HG03571 (cell line): ENCODE results near the gene COL7A1.
A peak's percentile ranks its signal among the peaks of the same experiment; 100 is the strongest.

ENCODE experiments used
- ATAC-seq: cut with Tn5 transposase; IDR thresholded peaks from one replicate; pipeline ENCODE4 v1.9.1; 2021; ENCODE audit not compliant: unreplicated experiment

Gene COL7A1

GRCh38 chr3:48595075-48595525 is at the start of gene COL7A1:
COL7A1 (minus strand) TSS chr3:48595329; CDS start chr3:48595159, 170 bp downstream.
- ATAC-seq, result no peak

- ATAC-seq, result no peak
Observed at GRCh38 chr3:48642605-48643004, 47.5 kb upstream of the COL7A1 start.

DNA sequence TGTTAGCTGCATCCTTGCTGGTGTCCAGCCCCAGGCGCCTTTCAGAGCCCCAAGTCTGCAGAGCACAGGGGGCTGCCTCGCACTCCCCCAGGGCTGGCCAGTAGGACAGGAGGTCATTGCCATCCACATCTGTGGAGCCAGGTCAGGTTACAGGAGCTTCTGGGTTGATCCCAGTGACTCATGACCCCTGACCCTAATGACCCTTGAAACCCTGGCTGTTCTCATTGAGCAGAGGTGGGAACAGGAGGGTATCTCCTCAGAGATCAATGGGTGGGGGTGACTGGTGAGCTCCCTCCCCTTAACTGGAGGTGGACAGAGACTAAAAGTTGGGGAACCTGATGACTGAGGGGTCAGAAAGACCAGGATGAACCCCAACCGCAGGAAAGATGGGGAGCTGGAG is 46.3 kb upstream of the COL7A1 start:
- no peak for ATAC-seq

DNA sequence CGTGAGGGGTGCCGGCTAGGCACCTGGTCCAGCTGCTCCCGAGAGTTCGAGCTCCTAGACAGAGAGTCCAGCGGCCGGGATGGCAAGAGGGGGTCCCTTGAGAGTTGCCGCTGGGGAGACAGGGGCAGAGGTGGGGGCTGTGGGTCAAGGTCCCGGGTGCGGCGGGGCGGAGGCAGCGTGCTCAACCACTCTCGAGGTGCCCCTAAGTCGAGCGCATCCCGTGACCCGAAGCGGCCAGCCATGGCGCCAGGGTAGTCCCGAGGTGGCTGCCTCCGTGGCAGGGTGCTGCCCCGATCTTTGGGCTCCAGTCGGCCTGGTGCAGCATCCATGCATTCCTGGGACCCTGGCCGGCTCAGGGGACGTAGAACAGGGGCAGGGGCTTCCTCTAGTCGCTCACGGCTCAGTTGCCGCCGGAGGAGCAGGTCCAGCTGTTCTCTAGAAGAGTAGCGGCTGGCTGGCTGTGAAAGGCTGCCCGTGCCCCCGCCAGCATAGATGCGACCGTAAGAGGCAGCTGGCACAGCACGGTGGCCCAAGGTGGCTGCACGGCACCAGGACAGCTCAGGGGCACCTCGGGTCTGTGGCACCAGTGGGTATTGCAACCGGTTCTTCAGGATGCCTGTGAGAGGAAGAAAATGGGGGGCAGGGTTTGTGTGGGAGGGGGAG is 44.9 kb upstream of the COL7A1 start:
- ATAC-seq, result no peak

DNA sequence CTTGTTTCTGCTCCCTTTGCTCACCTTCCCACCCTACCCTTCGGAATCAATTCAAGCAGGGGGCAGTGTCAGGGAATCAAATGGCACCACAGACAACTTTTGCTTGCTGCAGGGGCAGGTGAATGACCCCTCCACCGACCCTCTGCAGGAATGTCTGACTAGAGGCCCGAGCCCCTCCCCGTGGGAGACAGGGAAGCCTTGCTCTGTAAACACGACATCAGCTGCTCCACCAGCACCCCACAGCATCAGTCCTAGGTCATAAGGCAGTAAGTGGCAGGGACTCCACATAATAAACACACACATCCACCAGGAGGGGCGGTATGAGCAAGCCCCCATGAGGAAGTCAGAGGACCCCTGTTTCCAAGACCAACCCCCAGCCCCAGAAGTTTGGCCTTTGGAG is 42.2 kb upstream of the COL7A1 start:
- ATAC-seq, result no peak

DNA sequence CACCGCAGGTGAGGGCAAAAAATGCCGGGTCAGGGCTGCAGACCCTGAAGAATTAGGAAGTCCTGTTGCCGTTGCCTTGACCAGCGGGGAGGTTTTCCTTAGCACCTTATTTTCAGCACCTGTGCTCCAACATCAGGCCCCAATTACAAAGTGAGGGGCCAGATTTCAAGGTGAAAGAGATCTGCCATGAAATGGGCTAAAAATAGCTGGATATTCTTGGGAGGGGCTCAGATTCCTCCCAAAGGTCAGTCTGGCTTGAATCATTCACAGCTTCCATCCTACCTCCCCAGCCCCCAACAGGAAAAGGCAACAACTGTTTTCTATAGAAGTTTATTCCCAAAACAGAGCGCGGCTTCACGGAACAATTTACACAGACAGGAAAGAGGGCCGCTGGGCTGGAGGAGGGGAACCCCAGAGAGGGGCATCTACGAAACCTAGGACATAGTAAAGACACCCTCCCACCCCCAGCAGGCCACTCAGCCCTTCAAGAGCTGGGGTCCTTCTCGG is 41.1 kb upstream of the COL7A1 start:
- no peak for ATAC-seq

DNA sequence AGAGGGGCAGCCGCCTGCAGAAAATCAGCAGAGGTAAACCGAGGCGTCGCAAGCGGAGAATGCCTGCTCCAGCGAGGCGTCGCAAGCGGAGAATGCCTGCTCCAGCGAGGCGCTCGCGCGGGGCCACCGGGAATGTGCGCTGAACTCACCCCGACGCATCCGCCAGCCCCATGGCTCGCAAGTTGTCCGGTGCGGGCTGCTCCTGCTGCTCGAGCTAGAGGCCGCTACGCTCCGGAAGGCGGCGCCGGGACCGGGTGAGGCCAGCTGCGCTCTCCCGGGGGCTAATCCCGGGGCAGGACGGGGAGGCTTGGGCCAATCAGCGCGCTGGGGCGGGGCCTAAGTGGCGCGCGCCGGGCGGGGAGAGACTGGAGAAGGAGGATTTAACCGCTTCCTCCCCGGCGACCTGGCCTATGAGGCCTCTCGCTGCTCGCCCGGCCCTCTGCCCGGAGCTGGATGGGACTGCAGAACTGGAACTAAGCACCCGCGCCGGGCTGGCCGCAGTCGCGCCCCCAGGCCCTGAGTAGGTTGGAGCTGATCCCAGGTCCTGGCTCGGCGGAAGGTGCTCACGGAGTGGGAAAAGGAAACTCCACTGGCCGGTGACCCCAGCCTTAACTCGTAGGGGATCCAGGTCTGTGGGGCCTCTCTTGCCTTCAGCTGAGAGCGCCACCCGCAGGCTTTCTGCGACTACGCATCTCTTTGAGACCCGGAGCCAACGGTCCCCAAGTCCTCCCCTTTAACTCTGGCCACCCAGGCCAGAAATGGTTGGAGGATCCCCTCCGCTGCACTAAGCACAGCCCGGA is 40.3 kb upstream of the COL7A1 start, which contains the start of gene SLC26A6:
SLC26A6 (minus strand) TSS at position 240 of the 800 bp plus-strand sequence; CDS start at position 172, 68 bp downstream.
- ATAC-seq, result peak; percentile 83

GRCh38 chr3:48634661-48635221 is 39.6 kb upstream of the COL7A1 start:
- no peak for ATAC-seq

DNA sequence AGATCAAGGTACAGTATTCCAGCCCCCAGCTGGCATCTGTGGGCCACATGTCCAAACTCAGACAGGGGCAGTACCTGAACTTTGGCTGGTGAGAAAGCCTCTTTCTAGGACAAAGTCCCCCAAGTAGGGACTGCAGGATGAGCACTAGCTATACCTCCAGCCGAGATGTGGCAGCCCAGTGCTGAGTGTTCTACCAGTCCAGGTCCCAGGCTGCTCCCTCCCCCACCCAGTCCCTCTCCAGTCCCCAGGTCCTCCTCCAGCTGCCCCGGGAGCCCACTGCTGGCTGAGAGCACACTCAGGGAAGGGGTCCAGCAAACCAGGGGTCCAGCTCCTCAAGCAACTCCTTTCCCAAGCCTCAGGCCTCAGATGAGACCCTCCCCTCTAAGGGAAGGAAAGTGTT is 38.6 kb upstream of the COL7A1 start:
- no peak for ATAC-seq

DNA sequence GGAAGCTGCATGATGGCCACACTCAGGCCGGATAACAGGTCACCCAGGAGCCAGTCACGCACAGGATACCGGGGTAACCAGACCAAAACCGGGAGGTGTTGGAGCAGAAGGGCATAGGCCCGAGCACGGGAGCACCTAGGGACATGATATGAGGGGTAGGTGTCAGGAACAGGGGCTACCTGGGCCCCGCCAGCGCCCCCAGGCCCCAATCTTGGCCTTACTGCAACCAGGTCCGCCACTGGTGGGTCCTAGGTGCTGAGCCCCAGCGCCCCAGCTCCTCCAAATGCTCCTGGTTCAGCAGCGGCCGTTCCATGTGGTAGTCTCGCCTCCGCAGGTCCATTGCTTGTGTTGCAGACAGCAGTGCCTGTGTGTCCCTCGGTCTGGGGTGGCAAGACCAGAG is 38.1 kb upstream of the COL7A1 start:
- no peak for ATAC-seq

GRCh38 chr3:48631516-48632448 is 36.7 kb upstream of the COL7A1 start:
- no peak for ATAC-seq

DNA sequence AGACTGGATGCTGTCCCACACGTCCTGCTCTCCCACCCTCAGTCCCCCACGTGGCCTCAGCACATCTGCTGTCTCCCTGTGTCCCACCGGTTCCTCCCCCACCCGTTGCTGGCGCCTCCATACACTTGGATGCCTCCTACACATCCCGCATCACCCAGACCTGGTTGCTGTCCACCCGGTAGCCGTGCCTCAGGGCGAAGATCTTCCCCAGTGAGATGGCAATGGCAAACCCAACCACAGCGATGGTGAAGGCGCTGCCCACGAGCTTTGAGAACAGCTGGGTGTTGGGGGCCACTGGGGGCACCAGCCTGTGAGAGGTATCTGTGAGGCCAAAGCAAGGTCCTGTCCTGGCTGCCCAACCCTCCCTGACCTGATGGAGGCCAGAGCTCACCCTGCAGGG is 35.7 kb upstream of the COL7A1 start:
- no peak for ATAC-seq

GRCh38 chr3:48630407-48630806 is 35.3 kb upstream of the COL7A1 start:
- no peak for ATAC-seq

DNA sequence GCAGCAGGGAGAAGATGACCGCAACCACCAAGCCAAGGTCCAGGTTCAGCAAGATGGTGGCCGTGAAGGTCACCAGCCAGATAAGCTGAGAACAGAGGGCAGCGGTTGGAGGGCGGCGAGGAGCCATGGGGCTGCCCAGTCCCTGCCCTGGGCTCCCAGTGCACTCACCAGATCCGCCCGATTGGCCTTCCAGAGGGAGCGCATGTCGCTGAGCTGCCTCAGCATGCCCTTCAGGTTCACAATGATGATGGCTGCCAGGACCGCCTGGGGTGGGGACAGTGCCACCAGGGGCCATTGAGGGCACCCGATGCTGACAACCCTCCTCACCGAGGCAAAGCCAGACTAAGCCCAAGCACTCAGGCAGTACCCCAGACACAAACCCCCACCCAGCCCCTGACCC is 34.8 kb upstream of the COL7A1 start:
- ATAC-seq, result no peak

- no peak for ATAC-seq
Observed at GRCh38 chr3:48628277-48629017, 33.3 kb upstream of the COL7A1 start.

GRCh38 chr3:48625600-48625999 is 30.5 kb upstream of the COL7A1 start:
- ATAC-seq, result no peak

- no peak for ATAC-seq
Observed at GRCh38 chr3:48624767-48625166, 29.6 kb upstream of the COL7A1 start.

DNA sequence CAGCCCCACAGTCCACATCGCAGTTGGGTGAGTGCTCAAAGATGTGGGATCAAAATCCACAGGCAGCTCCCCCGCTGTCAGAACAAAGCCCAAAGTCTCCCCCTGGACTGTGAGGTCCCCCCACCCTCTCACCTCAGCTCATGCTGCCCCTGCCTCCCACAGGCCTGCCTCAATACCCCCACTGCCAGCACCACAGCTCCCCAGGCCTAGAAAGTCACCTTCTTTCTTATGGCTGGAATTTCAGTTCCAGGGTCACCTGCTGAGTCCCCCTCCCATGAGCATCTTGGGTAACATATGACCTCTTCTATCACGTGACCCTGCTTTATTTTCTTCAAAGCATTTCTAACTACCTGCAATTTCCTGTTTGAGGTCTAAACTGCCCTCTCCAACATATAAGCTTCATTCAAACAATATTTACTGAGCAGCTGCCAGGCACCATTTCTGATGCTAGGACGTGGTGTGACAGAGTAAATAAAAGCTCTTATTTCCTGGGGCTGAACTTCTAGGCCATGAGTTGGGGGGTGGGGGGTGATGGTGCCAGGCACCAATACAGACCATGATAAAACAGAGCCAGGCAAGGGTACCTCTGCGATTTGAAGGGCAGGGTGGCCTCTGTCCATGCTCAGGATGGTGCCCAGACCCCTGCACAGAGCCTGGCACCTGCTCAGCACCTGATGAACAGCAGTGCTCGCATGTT is 28.9 kb upstream of the COL7A1 start:
- no peak for ATAC-seq

GRCh38 chr3:48621461-48621869 is 26.3 kb upstream of the COL7A1 start, which contains the start of gene TMEM89:
TMEM89 (minus strand) TSS chr3:48621769; CDS start chr3:48621756, 13 bp downstream.
- ATAC-seq, result no peak
